HepG2 (cell line): ENCODE data around the gene MYADML2. TPM values are rescaled to one million over a fixed set of nuclear protein-coding genes. Genes with fewer than 3 reads are reported as not detected.

Source experiments
- ATF4 ChIP-seq, 2 experiments: fragments of 450-650 bp in 1 of 2; sonication (generic) in 1 of 2; formaldehyde crosslinking; IDR thresholded peaks; 2 replicates each; pipeline versions ENCODE4 v1.5.0 to v1.8.0; 2020 to 2022; ENCODE audit warnings: mild to moderate bottlenecking in 1 of 2, missing genetic modification reagents in 1 of 2
- CCAR2 ChIP-seq: fragments of 200-400 bp; formaldehyde crosslinking; optimal IDR thresholded peaks from 2 replicates; pipeline ENCODE3; 2018; ENCODE audit warnings: low read depth, mild to moderate bottlenecking, low read length, moderate library complexity
- CEBPB ChIP-seq: IDR thresholded peaks from 2 replicates; pipeline ENCODE4 v1.6.1; 2011; ENCODE audit warnings: low read depth, low read length, improper control_type of control experiment, borderline replicate concordance
- GPBP1L1 ChIP-seq: sonication (generic); formaldehyde crosslinking; IDR thresholded peaks from 2 replicates; pipeline ENCODE4 v1.5.0; 2020; ENCODE audit warnings: mild to moderate bottlenecking, missing genetic modification reagents
- GTF2F1 ChIP-seq: fragments of 150-350 bp; IDR thresholded peaks from 2 replicates; pipeline ENCODE4 v1.6.1; 2014; ENCODE audit warnings: low read length
- HNF1A ChIP-seq, 2 experiments: sonication (generic) in 1 of 2; formaldehyde crosslinking in 1 of 2; IDR thresholded peaks; 2 replicates each; pipeline versions ENCODE4 v1.4.0 to v1.6.1; 2016 to 2020; ENCODE audit warnings: borderline replicate concordance in 1 of 2, low read depth in 1 of 2, mild to moderate bottlenecking in 1 of 2, missing genetic modification reagents in 1 of 2
- KLF12 ChIP-seq: sonication (generic); formaldehyde crosslinking; IDR thresholded peaks from 2 replicates; pipeline ENCODE4 v1.4.0; 2020; ENCODE audit warnings: missing genetic modification reagents, borderline replicate concordance
- MLX ChIP-seq: IDR thresholded peaks from 2 replicates; pipeline ENCODE4 v1.6.1; 2016
- MXD4 ChIP-seq: IDR thresholded peaks from 2 replicates; pipeline ENCODE4 v1.6.1; 2016; ENCODE audit warnings: mild to moderate bottlenecking, missing biosample characterization, missing genetic modification reagents
- POLR2AphosphoS2 ChIP-seq: IDR thresholded peaks from 2 replicates; pipeline ENCODE4 v1.6.1; 2011; ENCODE audit warnings: low read depth, low read length, improper control_type of control experiment
- PREB ChIP-seq: sonication (generic); formaldehyde crosslinking; IDR thresholded peaks from 2 replicates; pipeline ENCODE4 v1.4.0; 2020; ENCODE audit warnings: missing genetic modification reagents
- RARG ChIP-seq: sonication (generic); formaldehyde crosslinking; IDR thresholded peaks from 2 replicates; pipeline ENCODE4 v1.4.0; 2020; ENCODE audit warnings: low read depth, mild to moderate bottlenecking, missing genetic modification reagents
- SATB2 ChIP-seq: sonication (generic); formaldehyde crosslinking; IDR thresholded peaks from 2 replicates; pipeline ENCODE4 v1.5.0; 2020; ENCODE audit warnings: missing genetic modification reagents
- TBX2 ChIP-seq: sonication (generic); formaldehyde crosslinking; IDR thresholded peaks from 2 replicates; pipeline ENCODE4 v1.5.0; 2020; ENCODE audit warnings: missing genetic modification reagents, mild to moderate bottlenecking, borderline replicate concordance
- THAP11 ChIP-seq: IDR thresholded peaks from 2 replicates; pipeline ENCODE4 v1.6.1; 2016; ENCODE audit warnings: missing biosample characterization, missing genetic modification reagents
- ZFP82 ChIP-seq: sonication (generic); formaldehyde crosslinking; IDR thresholded peaks from 2 replicates; pipeline ENCODE4 v1.5.1; 2020; ENCODE audit warnings: mild to moderate bottlenecking, missing genetic modification reagents, borderline replicate concordance
- ZNF629 ChIP-seq: sonication (generic); formaldehyde crosslinking; conservative IDR thresholded peaks from 2 replicates; pipeline ENCODE4 v1.5.0; 2020; ENCODE audit warnings: missing genetic modification reagents
- ZNF816 ChIP-seq: sonication (generic); formaldehyde crosslinking; IDR thresholded peaks from 2 replicates; pipeline ENCODE4 v1.8.0; 2022; ENCODE audit warnings: missing genetic modification reagents, mild to moderate bottlenecking, borderline replicate concordance
- polyA plus RNA-seq, 8 experiments: library from polyadenylated mRNA; depleted of rRNA in 3 of 8; stranded (reverse) in 7 of 8; unstranded in 1 of 8; fragments of >200 nt; fragmentation: Illumina TruSeq in 4 of 8; extraction: Trizol in 4 of 8; gene quantifications; 2 replicates each; pipeline versions ENCODE4 v1.2.1 to v1.2.3, GENCODE V29; 2011 to 2016; ENCODE audit warnings: low read depth in 4 of 8, missing spikeins in 1 of 8, mixed read lengths in 1 of 8; ENCODE audit not compliant: insufficient read depth in 1 of 8
- total RNA-seq, 5 experiments: library from RNA; depleted of rRNA; stranded (reverse); fragments of >200 nt; fragmentation: Illumina TruSeq; extraction: Trizol; gene quantifications; 2 replicates each; pipeline ENCODE4 v1.2.3, GENCODE V29; 2016; ENCODE audit warnings: low read depth in 1 of 5
- TF ChIP-seq, protein P1 (sequence below): sonication (generic); formaldehyde crosslinking; IDR thresholded peaks from 2 replicates; pipeline ENCODE4 v1.9.0; 2022; ENCODE audit warnings: missing genetic modification reagents, mild to moderate bottlenecking, borderline replicate concordance

Gene MYADML2
- total and polyA plus RNA-seq, 2 of the 13 experiments (the other 11 are each of a cell fraction or from before 2014, with no cell fraction given): not detected

DNA sequence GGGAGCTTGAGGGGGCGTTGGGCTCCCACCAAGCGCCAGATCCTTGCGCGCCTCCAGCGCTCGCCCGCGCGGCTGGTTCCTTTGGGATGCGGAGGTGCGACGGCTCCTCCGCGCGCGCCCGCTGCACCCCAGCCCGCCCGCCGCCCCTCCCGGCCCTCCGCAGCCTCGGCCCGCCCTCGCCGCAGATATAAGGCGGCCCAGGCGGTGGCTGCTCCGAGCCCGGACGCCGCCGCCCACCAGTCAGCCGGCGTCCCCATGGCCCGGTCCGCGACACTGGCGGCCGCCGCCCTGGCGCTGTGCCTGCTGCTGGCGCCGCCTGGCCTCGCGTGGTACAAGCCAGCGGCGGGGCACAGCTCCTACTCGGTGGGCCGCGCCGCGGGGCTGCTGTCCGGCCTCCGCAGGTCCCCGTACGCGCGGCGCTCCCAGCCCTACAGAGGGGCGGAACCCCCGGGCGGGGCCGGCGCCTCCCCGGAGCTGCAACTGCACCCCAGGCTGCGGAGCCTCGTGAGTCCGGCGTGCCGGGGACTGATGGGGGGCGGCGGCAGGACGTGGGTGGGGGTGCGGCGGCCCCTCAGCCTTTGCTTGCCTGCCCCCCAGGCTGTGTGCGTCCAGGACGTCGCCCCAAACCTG lies 44.9 kb downstream of the MYADML2 start, which contains the start of gene NPB (continued):
- TF ChIP-seq ZNF816 (CRISPR knock-in tag): no peak
- TF ChIP-seq, protein P1, sequence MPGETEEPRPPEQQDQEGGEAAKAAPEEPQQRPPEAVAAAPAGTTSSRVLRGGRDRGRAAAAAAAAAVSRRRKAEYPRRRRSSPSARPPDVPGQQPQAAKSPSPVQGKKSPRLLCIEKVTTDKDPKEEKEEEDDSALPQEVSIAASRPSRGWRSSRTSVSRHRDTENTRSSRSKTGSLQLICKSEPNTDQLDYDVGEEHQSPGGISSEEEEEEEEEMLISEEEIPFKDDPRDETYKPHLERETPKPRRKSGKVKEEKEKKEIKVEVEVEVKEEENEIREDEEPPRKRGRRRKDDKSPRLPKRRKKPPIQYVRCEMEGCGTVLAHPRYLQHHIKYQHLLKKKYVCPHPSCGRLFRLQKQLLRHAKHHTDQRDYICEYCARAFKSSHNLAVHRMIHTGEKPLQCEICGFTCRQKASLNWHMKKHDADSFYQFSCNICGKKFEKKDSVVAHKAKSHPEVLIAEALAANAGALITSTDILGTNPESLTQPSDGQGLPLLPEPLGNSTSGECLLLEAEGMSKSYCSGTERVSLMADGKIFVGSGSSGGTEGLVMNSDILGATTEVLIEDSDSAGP (CRISPR knock-in tag): no peak; the same call in 1 of the 2 replicates
- TF ChIP-seq GPBP1L1: no peak
- no peak for TF ChIP-seq GTF2F1
- no peak for TF ChIP-seq TBX2 (CRISPR knock-in tag)
- no peak for TF ChIP-seq RARG (CRISPR knock-in tag)
- no peak; the same call in 1 of the 2 replicates for TF ChIP-seq POLR2AphosphoS2
- no peak for TF ChIP-seq SATB2 (CRISPR knock-in tag)
- no peak for TF ChIP-seq PREB (CRISPR knock-in tag)
- no peak for TF ChIP-seq CCAR2
- no peak for TF ChIP-seq MXD4 (CRISPR knock-in tag)
- no peak for TF ChIP-seq CEBPB
- no peak for TF ChIP-seq KLF12 (CRISPR knock-in tag)
- TF ChIP-seq HNF1A (IDR thresholded peaks at IDR 0.05; ENCODE audit: low read depth): no peak
- no peak for TF ChIP-seq HNF1A (CRISPR knock-in tag; IDR thresholded peaks at IDR 0.05; ENCODE audit: borderline replicate concordance)
- TF ChIP-seq ZFP82 (CRISPR knock-in tag): no peak
- TF ChIP-seq THAP11 (CRISPR knock-in tag): peak; percentile 37; the same call in 1 of the 2 replicates
- TF ChIP-seq ATF4 (CRISPR knock-in tag; IDR thresholded peaks at IDR 0.05): 0 out of 4 replicates have a peak, but pooled peaks of 1 of the 2 experiments have one; percentile 24
- no peak for TF ChIP-seq ZNF629 (CRISPR knock-in tag)
- TF ChIP-seq MLX (CRISPR knock-in tag): no peak
